Measurements from ENCODE around the gene PAPPA2.

PAPPA2 gene

GRCh38 chr1:176775996-176776395, 313.0 kb downstream of the PAPPA2 start:
- no peak for DNase-seq

GRCh38 chr1:176778056-176778455, 315.1 kb downstream of the PAPPA2 start:
- DNase-seq, result no peak

DNA sequence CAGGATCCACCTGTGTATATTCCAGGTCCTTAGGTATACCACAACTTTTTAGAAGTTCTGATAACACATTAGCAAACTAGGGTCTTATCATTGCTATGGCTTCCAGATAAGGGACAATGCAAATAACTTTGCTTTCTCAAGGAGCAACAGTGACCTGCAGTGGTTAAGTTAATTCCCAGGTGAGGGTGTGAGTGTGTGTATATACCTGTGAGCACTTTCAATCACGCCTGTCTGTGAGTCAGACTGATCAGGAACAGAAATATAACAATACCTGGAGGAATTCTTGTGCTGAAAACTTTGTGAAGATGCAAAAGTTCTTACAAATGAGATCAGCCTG, 317.0 kb downstream of the PAPPA2 start:
- DNase-seq, result no peak

- no peak for DNase-seq
Measured at GRCh38 chr1:176783309-176783708, 320.3 kb downstream of the PAPPA2 start.

- DNase-seq, result no peak
Measured at GRCh38 chr1:176785056-176785455, 322.1 kb downstream of the PAPPA2 start.

DNA sequence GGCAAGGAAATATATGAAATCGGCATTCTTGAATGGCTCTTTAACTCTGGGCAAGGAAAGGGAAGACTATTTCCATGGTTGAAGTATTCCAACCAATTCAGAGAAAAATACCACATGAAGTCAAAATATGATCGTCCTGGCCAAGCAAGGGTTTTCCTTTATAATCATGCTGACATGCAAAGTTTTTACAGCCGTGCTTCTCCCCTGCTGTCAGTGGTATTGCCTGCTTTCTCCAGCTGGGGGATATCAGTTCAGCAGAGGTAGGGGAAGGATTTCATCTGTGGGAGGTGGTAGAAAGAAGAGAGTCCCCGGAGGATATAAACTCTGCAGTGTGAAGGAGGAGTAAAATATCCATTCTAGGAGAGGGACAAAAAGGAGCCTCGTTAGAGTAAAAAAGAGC, 322.8 kb downstream of the PAPPA2 start:
- no peak for DNase-seq

DNA sequence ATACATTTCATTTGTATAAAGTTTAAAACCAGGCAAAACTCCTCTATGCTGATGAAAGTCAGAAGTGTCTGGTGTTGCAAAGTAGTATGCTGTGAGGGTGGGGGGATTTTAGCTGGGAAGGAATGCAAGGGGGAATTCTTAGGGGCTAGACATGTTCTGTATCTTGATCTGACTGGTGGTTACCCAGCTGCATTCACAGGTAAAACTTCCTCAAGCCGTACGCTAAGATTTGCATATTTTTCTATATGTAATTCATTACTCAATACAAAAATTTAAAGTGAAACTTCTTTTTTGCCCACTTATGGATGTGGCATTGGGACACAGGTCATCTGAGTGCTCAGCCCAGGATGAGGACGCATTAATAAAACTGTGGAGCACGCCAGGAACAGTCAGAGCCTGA, 323.3 kb downstream of the PAPPA2 start:
- no peak for DNase-seq

DNA sequence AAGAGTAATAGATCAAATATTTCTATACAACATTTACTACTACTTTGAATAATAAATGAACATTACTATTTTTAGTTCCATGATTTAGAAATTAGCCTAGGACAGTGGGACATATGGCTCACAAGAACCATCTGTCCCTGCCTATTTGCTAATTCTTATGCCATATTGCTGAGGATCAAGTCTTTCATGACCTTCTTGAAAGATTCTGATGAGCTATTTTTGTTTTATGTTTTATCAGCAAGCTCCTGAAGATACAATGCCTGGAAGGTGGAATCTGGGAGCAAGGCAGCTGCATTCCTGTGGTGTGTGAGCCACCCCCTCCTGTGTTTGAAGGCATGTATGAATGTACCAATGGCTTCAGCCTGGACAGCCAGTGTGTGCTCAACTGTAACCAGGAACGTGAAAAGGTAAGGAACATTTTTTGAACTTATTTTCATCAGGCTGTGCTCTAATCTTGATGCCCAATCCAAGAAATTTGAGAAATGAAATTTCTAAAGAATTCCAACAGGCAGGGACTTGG, 326.7 kb downstream of the PAPPA2 start:
- no peak for DNase-seq

DNA sequence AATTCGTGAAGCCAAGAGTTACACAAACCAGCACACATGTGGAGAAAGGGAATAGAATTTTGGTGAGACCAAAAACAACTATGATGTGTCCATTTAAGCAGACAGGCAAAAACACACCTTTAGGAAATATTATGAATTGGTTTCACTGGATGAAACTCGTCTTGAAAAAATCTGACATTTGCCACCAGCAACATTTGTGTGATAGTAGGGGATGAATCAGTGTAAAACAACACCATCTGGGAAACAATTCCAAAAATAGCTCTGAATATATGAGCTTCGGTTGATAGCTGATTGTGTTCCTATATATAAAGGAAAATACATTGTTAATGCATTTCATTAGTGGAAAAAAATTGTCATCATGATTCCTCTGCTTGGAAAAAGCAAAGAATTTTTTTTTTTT, 327.8 kb downstream of the PAPPA2 start:
- no peak for DNase-seq

DNA sequence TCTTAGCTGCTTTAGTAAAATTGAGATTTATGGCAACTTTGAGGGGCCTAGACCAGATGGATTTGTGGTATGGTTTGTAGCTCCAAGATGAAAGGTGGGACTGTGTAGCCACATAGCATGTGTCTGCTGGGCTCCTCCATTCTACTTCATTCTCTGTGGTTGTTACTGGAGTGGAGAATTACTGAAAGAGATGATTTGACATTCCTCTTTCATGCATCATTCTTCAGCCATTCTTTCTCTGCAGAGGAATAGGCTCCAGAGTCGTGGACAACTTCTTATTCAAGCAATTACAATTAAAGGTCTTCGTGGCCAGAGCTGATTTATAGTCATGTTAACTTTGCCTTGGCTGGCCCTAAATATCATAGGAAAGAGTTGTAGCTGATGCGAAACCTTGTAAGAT, 328.9 kb downstream of the PAPPA2 start:
- no peak for DNase-seq

DNA sequence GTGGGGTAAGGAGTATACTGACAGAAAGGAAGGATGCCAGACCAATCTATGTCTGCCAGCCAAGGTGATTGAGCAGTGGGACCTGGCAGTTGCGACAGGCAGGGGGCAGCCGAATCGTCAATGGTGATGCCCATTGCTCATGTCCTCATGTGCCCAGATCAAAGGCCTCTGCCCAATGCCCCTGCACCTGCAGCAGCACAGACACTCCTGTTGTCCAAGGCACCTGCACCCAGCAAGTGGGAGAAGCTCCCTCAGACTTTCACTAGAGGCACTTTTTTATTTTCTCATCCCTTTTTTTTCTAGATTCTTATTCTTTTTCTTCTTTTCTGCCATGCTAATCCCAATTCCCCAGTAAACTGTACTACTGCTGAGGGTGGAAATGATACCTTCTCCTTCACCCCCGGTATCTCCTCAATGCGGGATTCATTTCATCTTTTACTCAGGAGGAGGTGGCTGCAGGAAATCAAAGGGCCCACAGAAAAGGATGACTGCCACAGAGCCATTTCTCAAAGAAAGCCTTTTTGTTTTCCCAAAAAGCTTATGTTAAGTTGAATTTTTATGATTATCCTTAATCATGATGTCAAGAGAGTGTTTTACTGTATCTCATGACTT, 332.0 kb downstream of the PAPPA2 start:
- DNase-seq, result no peak

DNA sequence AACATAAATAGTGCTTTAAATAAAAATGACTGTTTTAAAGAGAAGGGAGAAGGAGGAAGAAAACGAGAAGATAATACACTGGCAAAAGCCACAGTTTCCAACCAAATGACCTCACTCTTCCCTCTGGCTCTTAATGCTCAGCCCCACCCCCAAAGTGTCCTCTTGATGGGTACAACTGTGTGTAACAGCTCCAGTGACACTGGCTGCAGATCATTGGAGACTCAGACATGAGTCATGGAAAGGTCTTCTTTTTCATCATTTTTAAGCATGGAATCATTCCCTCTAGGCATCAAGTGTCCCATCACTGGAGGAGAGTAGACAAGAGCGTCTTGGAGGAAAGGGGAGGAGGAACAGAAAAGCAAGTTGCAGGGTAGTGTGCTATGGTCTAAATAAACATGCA, 333.0 kb downstream of the PAPPA2 start:
- DNase-seq, result no peak

DNA sequence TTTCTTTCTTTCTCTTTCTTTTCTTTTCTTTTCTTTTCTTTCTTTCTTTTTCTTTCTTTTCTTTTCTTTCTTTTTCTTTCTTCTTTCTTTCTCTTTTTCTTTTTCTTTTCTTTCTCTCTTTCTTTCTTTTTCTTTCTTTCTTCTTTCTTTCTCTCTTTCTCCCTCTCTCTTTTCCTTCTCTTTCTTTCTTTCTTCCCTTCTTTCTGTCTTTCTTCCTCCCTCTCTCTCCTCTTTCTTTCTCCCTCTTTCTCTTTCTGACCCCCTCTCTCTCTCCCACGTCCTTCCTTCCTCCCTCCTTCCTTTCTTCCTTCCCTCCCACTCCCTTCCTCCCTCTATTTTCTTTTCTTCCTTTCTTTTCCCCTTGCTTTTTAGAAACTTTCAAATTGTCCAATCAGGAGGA, 333.6 kb downstream of the PAPPA2 start:
- no peak for DNase-seq

- DNase-seq, result no peak
Measured at GRCh38 chr1:176799327-176799726, 336.4 kb downstream of the PAPPA2 start.

DNA sequence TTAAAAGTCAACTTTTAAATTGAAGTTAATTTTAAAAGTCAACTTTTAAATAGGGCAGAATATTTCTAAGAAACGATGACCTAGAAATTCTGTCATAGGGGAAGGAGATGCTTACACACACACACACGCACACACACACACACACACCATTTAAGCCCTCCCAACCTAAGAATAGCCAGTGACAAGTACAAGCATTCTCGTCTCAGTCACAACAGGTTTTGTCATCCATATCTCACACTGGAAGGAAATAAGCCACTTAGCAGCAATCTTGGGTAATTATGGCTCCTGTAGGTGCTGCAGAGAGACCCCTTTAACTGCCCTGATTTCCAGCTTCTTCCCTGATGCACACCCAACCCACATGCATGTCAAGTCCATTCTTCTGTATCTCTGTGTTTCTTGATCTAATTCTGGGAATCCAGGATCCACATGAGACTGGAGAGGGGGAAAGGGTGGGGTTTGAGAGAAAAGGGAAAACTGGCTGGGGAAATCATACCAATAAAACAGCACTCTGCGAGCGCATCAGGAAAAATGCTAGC, 338.1 kb downstream of the PAPPA2 start:
- no peak for DNase-seq

- no peak for DNase-seq
Measured at GRCh38 chr1:176801514-176802020, 338.6 kb downstream of the PAPPA2 start.

- no peak for DNase-seq
Measured at GRCh38 chr1:176802316-176802715, 339.3 kb downstream of the PAPPA2 start.

DNA sequence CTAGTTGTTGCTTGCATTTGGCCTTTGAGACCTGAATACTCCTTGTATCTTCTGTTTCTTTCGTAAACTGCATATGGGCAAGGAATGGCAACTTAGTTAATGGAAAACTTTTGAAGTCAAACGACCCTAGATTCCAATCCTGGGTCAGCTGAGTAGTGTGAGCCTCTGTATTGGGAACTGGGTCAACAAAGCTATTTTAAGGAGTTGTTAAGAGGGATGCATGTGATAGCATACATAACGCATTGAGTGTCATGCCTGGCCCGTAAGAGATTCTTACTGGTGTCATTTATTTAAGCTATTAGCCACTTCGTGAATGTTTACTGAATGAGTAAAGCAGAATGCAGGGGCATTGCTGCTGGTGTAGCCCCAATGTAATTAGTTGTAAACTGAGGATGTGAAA, 340.1 kb downstream of the PAPPA2 start:
- DNase-seq, result no peak

DNA sequence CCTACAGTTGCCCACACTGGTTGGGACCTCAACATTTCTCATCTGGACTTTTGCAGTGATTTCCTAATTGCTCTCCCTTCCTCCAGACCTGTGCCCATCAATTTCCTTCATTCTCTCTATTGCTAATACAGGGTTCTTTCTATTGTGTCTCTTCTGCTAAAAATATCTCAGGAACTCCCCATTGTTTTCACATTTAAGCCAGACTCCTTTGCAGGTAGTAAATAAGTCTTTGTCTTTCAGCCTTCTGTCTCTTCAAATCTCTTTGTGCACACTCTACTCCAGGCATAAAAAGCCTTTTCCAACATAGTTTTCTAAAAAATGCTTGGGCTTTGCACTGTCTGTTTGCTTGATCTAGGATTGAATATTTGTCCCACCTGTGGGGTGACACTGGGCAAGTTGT, 340.6 kb downstream of the PAPPA2 start:
- DNase-seq, result no peak

DNA sequence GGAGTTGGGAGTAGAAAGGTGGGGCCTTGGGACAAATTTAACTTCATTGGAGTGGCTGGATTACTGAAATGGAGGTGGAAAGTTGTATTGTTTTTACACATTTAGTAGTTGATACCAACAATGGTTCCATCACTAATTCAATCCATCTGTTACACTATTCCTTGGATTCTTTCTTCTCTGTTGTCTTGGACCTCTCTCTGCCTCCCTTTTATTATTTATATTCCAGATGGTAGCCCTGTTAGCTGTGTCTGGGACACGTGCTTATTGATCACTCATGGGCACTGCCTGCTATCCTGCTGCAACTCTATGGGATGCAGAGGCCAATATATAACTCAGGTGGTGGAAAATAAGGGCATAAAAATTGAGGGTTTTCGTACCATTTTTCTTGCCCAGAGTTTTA, 346.3 kb downstream of the PAPPA2 start:
- no peak for DNase-seq

DNA sequence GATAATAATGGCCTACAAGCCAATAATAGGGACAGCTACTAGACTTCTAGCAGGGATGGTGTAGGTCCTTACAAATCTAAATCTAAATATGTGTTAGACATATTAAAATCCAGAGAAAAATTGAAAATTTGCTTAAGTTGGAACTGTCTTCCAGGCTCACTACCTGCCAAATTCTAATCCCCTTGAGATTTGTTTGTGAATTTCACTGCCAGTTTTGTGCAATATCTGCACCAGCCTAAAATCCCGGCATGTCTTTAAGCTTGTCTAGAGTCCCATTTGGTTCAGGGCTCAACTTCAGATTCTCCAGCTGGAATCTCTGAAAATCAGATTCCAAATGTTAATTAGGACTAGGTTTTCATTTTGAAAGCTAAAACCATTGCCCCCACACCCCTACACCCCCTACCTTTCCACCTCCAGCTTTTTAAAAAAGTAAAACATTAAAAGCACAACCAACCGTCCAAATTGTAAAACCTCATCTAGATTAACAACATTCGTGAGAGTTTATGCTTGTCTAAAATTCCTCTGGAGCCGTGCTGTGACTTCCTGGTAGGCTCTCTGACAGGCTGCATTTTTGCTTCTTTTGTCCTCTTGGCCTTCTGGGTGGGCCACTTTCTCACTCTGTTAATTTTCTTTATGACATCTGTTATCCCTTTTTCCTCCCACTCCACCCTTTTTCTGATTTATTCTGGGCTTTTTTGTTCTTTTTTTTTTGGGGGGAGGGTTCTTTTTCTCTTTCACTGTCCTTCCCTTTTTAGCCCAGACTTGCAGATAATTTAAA, 348.7 kb downstream of the PAPPA2 start:
- DNase-seq, result no peak

DNA sequence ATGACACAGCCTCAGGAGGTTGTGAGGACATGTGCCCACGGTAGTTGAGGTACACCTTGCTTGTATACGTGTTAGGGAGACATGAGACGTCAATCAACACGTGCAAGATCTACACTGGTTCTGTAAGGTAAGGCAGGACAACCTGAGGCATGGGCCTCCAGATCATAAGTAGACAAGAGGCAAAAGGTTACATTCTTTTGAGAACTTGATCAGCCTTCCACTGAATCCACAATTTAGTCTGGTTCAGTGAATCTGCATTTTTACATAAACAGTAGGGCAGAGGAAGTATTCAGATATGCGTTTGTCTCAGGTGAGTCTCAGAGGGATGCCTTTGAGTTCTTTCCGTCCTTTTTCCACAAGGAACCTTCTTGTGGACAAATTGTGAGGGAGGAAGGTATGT, 352.6 kb downstream of the PAPPA2 start:
- DNase-seq, result no peak

DNA sequence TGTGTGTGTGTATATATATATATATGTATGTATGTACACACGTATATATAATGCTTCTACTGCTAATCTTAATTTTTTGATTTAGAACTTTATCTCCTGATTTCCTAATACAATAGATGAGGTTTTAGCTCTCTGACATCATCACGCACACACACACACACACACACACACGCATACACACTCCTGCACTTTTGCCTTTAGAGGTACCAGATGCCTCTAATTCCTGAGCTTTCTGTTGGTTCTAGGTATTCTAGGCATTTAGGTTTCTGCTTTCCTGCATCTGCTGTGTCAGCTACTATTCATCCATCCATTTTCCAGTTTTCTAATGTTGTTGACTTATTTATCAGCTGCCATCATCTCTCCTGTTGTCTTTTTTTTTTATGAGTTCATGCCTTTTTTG, 353.3 kb downstream of the PAPPA2 start:
- DNase-seq, result no peak

- no peak for DNase-seq
Measured at GRCh38 chr1:176820391-176821031, 357.5 kb downstream of the PAPPA2 start.
